ENCODE data around the gene NFKB1.

GRCh38 chr4:102604222-102604940 is 103.2 kb downstream of the NFKB1 start:
- TF ChIP-seq, protein P1, sequence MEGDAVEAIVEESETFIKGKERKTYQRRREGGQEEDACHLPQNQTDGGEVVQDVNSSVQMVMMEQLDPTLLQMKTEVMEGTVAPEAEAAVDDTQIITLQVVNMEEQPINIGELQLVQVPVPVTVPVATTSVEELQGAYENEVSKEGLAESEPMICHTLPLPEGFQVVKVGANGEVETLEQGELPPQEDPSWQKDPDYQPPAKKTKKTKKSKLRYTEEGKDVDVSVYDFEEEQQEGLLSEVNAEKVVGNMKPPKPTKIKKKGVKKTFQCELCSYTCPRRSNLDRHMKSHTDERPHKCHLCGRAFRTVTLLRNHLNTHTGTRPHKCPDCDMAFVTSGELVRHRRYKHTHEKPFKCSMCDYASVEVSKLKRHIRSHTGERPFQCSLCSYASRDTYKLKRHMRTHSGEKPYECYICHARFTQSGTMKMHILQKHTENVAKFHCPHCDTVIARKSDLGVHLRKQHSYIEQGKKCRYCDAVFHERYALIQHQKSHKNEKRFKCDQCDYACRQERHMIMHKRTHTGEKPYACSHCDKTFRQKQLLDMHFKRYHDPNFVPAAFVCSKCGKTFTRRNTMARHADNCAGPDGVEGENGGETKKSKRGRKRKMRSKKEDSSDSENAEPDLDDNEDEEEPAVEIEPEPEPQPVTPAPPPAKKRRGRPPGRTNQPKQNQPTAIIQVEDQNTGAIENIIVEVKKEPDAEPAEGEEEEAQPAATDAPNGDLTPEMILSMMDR (IDR thresholded peaks at IDR 0.05): no peak
- TF ChIP-seq EP300 (IDR thresholded peaks at IDR 0.05) (no peak), POLR2AphosphoS5 (IDR thresholded peaks at IDR 0.05) (no peak), POLR2A (IDR thresholded peaks at IDR 0.05) (no peak)
